KBM-7 (cell line): ENCODE data around the gene PGAM2.

Experiments used
- DNase-seq: peaks from one replicate; pipeline ENCODE4 v3.0.0-alpha.2; 2015
- in situ Hi-C: fragments of 300-500 bp; cut with MboI; formaldehyde crosslinking; loops from 2 replicates; pipeline ENCODE4 v1.14.3; 2020; ENCODE audit warnings: low sequenced_read_pairs, low pct_unique_long_range_greater_than_20kb, mixed read lengths

PGAM2 gene

GRCh38 chr7:44103923-44104859 is 38.8 kb upstream of the PGAM2 start, which contains the start of gene AEBP1:
TSS of gene AEBP1 (plus strand) at chr7:44104345. CDS start at chr7:44104666, 321 bp downstream.
- in situ Hi-C loops, result no loop called here
- no peak for DNase-seq

- no peak for DNase-seq
- in situ Hi-C loops, result no loop called here
Measured at GRCh38 chr7:44103566-44103922, 38.2 kb upstream of the PGAM2 start.

DNA sequence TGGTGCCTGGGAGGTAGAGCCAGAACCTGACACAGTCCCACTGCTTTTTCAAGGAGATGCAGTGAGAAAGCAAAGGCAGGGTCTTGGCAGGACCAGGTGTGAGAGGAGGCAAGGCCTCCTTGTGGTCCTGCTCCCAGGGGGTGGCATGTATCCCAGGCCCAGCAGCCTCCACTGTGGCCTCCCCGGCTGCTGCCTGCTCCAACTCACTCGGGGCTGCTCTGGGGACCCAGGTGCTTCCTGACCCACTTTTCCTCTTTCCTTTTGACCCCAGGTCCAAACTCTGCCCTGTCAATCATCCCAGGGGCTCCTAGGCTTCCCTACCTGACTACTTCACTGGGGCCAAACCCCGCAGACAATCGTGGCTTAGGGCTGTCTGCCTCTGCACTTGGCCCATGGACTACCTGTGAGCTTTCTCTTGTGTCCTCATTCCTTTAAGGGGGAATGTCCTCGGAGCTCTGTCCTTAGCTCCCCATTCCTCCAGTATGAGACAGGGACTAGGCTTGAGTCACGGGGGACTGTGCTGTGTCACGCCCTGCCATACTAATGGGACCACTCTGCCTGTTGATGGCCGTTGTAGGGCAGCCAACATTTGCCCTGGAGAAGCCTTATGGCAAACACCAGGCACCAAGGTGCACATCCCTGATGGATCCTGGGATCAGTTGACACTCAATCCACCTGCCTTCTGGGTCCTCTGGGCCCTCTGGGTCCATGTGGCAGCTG is 37.6 kb upstream of the PGAM2 start:
- in situ Hi-C loops, result no loop called here
- DNase-seq, result no peak

DNA sequence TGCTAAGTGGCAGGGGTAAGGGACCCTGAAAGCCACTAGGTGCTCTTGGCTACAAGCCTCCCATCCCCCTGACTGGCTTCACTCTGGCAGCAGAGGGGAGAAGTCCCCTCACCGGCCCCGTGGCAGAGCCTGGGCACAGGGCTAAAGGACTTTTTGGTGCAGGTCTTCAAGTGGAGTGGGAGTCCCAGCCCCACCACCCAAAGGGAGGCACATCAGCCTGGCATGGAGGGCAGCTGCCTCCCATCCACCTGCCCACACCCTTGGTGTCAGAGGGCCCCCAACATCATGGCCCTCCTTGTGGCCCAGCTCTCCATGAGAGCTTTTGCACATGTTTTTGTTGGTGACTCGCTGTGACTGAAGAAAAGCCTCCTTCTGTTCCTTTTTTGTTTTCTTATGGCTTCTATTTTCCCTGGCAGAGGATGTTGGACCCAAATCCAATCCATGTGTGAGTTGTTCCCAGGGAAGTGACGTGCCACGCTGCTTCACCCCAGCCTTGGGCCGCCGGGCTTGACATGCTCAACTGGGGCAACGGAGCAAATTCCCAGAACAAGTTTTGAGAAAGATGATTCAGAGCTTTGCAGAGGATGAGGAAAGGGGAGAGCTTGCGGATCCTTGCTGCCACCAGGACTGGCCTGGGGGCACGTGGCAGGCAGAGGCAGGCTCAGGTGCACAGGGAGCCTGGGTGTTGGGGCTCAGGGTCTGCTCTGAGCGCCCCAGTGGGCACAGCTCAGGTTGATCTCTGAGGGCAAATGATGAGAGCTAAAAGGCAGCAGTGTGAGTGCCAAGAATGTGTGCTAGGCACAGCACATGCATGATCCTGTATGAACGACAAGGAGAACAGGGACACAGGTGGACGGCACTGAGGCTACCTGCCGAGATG is 36.8 kb upstream of the PGAM2 start:
- in situ Hi-C loops, result no loop called here
- DNase-seq, result no peak

DNA sequence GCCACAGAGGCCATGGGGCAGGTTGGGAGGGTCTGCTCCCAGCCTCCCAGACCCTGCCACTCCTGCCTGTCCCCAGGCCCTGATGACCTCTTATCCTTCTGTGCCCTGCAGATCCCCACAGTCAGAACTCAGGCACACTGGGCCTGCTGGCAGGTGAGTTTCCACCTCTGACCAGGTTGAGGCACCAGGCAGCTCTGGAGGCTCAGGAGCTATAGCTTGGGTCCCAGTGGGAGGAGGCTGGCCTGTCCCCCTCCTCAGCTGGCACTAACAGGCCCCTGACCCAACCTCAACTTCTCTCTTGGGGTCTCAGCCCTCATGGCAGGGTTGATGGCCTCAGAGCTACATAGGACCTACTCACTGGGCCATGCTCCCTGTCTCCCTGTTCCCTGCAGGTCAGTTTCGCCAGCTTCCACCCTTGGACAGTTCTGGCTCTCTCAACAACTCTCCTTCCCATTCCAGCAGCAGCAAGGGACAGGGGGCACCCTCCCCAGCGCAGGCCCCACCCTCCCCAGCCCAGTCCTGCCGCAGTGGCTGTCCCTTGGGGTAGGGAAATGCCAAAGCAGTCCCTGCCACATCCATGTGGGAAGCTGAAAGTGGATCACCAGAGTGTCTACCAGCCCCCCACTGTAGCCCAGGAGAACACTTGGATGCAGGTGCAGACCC is 36.1 kb upstream of the PGAM2 start:
- DNase-seq, result no peak
- in situ Hi-C loops, result no loop called here

DNA sequence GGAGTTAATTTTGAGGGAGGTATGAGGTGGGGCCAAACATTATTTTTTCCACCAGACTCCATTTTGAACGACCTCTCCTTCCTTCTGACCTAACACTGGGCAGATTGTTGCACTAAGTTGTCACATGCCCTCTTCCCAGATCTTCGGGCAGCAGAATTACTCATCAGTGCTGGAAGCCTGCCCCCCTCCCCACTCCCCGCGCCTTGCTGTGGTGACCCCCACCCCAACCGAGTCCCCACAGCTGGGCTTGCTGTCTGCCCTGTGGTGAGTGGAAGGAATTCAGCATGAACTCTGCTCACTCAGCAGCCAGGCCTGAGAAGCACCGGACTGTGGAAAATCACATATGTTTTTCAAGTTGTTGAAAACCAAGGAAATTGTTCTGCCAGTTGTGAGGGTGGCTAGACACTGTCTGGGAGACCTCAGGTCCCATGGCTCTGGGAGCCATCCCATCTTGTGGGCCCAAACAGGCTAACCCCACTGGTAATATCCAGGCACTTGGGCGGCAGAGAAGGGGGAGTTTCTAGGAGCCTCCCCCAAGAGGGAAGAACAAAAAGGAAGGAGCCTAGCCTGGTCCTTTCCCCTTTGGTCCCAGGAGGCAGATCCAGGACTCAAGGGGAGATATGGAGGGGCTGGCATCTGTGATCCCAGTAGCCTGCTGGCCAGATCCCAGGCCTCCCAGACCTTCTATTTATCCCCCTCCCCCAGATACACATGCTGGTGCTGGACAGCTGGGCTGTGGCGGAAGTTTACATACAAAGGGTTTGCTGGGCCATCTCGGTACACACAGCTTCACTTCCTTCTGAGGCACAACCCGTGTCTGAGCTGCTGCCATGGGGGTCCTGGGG is 35.3 kb upstream of the PGAM2 start:
- in situ Hi-C loops, result no loop called here
- no peak for DNase-seq

GRCh38 chr7:44099669-44100068 is 34.3 kb upstream of the PGAM2 start:
- no peak for DNase-seq
- in situ Hi-C loops, result no loop called here

GRCh38 chr7:44098092-44099068 is 33.0 kb upstream of the PGAM2 start:
- in situ Hi-C loops, result no loop called here
- DNase-seq, result no peak

- in situ Hi-C loops, result no loop called here
- DNase-seq, result no peak
Measured at GRCh38 chr7:44097064-44097932, 31.9 kb upstream of the PGAM2 start.

- in situ Hi-C loops, result no loop called here
Measured at GRCh38 chr7:44096326-44096881, 31.0 kb upstream of the PGAM2 start.

GRCh38 chr7:44095781-44096180 is 30.4 kb upstream of the PGAM2 start:
- DNase-seq, result no peak
- in situ Hi-C loops, result no loop called here

More at GRCh38 chr7:44096326-44096881, 31.0 kb upstream of the PGAM2 start:
- DNase-seq, result no peak

DNA sequence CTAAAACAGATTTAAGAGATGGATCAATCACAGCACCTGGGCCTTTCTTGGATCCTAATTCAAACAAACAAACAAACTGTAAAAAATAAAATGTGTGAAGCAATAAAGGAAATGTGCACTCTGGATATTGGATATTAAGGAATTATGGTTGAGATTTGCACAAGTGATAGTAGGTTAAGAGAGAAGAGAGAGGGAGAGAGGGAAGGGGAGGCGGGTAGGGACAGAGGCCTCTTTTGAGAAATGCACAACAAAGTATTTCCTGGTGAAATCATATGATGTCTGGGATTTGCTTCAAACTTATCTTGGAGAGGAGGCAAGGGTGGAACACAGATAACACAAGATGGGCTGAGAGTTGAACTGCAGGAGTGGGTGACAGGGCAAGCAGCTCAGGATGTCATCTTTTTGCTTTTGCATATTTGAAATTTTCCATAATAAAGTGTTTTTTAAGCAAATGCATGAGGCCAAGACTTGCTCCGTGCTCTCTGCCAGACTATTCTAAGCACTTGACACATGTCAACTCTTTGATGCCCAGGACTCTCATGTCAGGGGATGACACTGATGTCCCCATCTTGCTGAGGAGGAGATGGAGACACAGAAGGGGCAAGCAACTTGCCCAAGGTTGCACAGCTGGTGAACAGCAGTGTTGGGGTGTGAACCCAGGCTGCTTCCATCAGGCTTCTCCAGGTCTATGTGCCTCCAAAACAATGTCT is 29.7 kb upstream of the PGAM2 start:
- DNase-seq, result no peak
- in situ Hi-C loops, result no loop called here

DNA sequence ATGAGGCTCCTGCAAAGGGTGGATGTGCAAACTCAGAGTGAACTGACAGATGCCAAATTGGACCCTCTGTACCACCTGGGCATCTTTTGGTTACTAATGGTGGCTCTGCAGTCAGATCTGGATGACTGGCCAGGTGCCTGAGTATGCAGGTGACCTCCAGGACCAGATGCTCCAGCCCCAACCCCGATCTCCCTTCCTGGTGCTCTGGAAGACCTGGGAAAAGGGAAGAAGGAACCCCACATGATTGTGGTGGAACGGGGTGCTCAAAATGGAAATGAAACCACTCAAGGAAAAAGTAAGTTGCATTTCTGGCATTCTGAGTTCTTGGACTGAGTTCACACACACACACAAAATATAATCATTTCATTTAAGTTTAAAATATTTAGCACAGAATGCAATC is 29.0 kb upstream of the PGAM2 start:
- in situ Hi-C loops, result no loop called here

DNA sequence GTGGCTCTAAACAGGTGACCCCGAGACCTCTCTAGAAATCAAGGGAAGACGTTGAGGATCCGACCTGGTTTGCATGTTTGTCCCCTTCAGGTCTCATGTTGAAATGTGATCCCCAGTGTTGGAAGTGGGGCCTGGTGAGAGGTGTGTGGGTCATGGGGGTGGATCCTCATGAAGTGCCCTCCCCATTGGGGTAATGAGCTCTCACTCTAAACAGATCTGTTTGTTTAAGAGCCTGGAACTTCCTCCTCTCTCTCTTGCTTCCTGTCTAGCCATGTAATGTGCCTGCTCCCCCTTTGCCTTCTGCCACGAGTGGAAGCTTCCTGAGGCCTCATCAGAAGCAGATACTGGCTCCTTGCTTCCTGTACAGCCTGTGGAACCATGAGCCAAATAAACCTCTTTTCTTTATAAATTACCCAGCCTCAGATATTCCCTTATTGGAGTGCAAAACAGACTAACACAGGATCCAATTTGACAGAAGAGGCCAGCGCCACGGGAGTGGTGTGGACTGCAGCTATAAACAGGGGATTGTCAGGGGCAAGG is 27.8 kb upstream of the PGAM2 start:
- DNase-seq, result no peak
- in situ Hi-C loops, result no loop called here

More for the DNA sequence above, 29.0 kb upstream of the PGAM2 start:
- no peak for DNase-seq
